Fibroblast of peridontal ligament (primary cell): ENCODE measurements around the gene NLRP12.
A peak's percentile ranks its signal among the peaks of the same experiment; 100 is the strongest.
"Not testable (repeated sequence)": the region's sequence is repeated elsewhere in the genome, so short reads cannot be mapped to it uniquely, and the experiment has no call there.

ENCODE experiments used
- DNase-seq: peaks from one replicate; pipeline ENCODE4 v3.0.0-alpha.2; 2010; ENCODE audit errors: extremely low read depth

Gene NLRP12

GRCh38 chr19:53828531-53828930 is 4.4 kb upstream of the NLRP12 start:
- no peak for DNase-seq

GRCh38 chr19:53826876-53827275 is 2.8 kb upstream of the NLRP12 start:
- peak; percentile 86 for DNase-seq

- DNase-seq: no peak
Observed at GRCh38 chr19:53823380-53824120, 564 bp downstream of the NLRP12 start.

- no peak for DNase-seq
Observed at GRCh38 chr19:53819861-53820260, 4.3 kb downstream of the NLRP12 start.

GRCh38 chr19:53818756-53819155 is 5.4 kb downstream of the NLRP12 start:
- peak; percentile 39 for DNase-seq

GRCh38 chr19:53813996-53814395 is 10.1 kb downstream of the NLRP12 start:
- DNase-seq: peak; percentile 62

GRCh38 chr19:53812335-53812734 is 11.8 kb downstream of the NLRP12 start:
- DNase-seq: no peak

- no peak for DNase-seq
Observed at GRCh38 chr19:53810891-53811290, 13.2 kb downstream of the NLRP12 start.

- DNase-seq: no peak
Observed at GRCh38 chr19:53810187-53810546, 13.9 kb downstream of the NLRP12 start.

GRCh38 chr19:53809518-53810186 is 14.5 kb downstream of the NLRP12 start:
- no peak for DNase-seq

- DNase-seq: peak; percentile 73
Observed at GRCh38 chr19:53808710-53809125, 15.4 kb downstream of the NLRP12 start.

- no peak for DNase-seq
Observed at GRCh38 chr19:53801257-53801656, 22.9 kb downstream of the NLRP12 start.

- DNase-seq: no peak
Observed at GRCh38 chr19:53795019-53795418, 29.1 kb downstream of the NLRP12 start.

GRCh38 chr19:53792721-53793433 is 31.2 kb downstream of the NLRP12 start:
- DNase-seq: peak; percentile 85

- DNase-seq: no peak
Observed at GRCh38 chr19:53789708-53790678, 34.1 kb downstream of the NLRP12 start.

- no peak for DNase-seq
Observed at GRCh38 chr19:53787266-53787665, 36.8 kb downstream of the NLRP12 start.

GRCh38 chr19:53786744-53787143 is 37.4 kb downstream of the NLRP12 start:
- no peak for DNase-seq

GRCh38 chr19:53785196-53785889 is 38.8 kb downstream of the NLRP12 start:
- DNase-seq: no peak

GRCh38 chr19:53782698-53783097 is 41.4 kb downstream of the NLRP12 start:
- no peak for DNase-seq

- not testable (repeated sequence) for DNase-seq
Observed at GRCh38 chr19:53781332-53781731, 42.8 kb downstream of the NLRP12 start.

GRCh38 chr19:53780506-53780905 is 43.6 kb downstream of the NLRP12 start:
- DNase-seq: no peak
